Immature natural killer cell (primary cell): ENCODE measurements around the gene KIAA0513. TPM values are rescaled to one million over a fixed set of nuclear protein-coding genes. Genes with fewer than 3 reads are reported as not detected.

Source experiments
- DNase-seq, 3 donors: peaks; one replicate each; pipeline ENCODE4 v3.0.0; 2022; ENCODE audit warnings: mixed read lengths in 1 of 3
- H3K27ac Mint-ChIP-seq, 6 donors: one replicate each; pipeline ENCODE4 v1.8.0; 2020; ENCODE audit warnings: mixed read lengths in 6 of 6, mild to moderate bottlenecking in 5 of 6, inconsistent platforms in 4 of 6, moderate library complexity in 3 of 6
- H3K27me3 Mint-ChIP-seq, 3 donors: one replicate each; pipeline ENCODE4 v1.8.0; 2020 to 2021; ENCODE audit warnings: low read depth in 3 of 3, mild to moderate bottlenecking in 3 of 3, mixed read lengths in 3 of 3, moderate library complexity in 3 of 3, inconsistent platforms in 1 of 3
- H3K36me3 Mint-ChIP-seq, 3 donors: one replicate each; pipeline ENCODE4 v1.8.0; 2020; ENCODE audit warnings: mixed read lengths in 3 of 3, inconsistent platforms in 2 of 3, mild to moderate bottlenecking in 2 of 3
- H3K4me1 Mint-ChIP-seq, 2 donors: one replicate each; pipeline ENCODE4 v1.8.0; 2020; ENCODE audit warnings: inconsistent platforms in 2 of 2, mild to moderate bottlenecking in 2 of 2, mixed read lengths in 2 of 2, moderate library complexity in 1 of 2
- H3K4me3 Mint-ChIP-seq, 5 donors: one replicate each; pipeline ENCODE4 v1.8.0; 2020; ENCODE audit warnings: mild to moderate bottlenecking in 5 of 5, mixed read lengths in 5 of 5, inconsistent platforms in 3 of 5, moderate library complexity in 3 of 5
- H3K9me3 Mint-ChIP-seq, 6 donors: one replicate each; pipeline ENCODE4 v1.8.0; 2020; ENCODE audit warnings: mild to moderate bottlenecking in 6 of 6, mixed read lengths in 6 of 6, inconsistent platforms in 4 of 6, moderate library complexity in 3 of 6
- polyA plus RNA-seq, 3 donors: library from polyadenylated mRNA; unstranded; fragments of 300-500 nt; fragmentation: Illumina TruSeq; gene quantifications; one replicate each; pipeline ENCODE4 v1.2.3, GENCODE V29; 2021

The KIAA0513 gene
- polyA plus RNA-seq, 3 donors from 2014 or later = 0.11 to 8.7 (median 4.4) TPM

DNA sequence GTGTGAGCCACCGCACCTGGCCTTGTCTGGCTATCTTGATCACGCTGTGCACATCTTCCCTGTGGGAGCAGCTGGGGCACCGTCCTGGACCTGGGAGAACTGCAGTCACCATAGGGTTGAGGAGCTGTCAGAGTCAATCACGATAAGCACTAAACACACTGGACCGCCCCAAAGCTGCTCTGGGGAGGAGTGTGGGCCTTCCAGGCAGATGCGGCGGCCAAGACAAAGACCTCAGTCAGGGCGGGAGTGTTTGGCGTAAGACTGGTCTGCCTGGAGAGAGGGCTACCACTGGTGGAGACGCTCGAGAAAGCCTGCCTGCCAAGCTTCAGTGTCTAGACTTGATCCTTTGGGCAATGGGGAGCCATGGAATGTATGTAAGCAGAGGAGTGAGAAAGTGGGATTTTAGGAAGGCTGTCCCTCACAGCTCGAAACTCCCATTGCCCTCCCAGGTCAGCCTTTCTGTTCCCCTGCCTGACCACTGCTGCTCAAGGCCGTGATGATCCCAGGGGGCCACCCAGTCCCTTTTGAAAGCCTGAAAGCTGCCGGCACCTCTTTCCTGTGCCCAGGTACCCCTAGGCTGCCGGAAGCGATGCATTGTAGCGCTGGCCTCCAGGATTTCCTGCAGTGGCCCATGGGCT, 114.0 kb downstream of the KIAA0513 start:
- peaks cover 0 to 2% (median 0%) of the 10 kb centered on the region in 6 donors for H3K9me3 Mint-ChIP-seq
- H3K36me3 Mint-ChIP-seq = peaks cover 0 to 6% (median 0%) of the 10 kb centered on the region in 3 donors
- peaks cover 15 to 25% of the 10 kb centered on the region in 2 donors for H3K4me1 Mint-ChIP-seq
- H3K27me3 Mint-ChIP-seq = peaks cover 4 to 9% (median 8%) of the 10 kb centered on the region in 3 donors
- no peak overlapping the region for H3K4me3 Mint-ChIP-seq
- no peak overlapping the region for H3K27ac Mint-ChIP-seq
- DNase-seq = no peak

GRCh38 chr16:85142129-85142513, 114.5 kb downstream of the KIAA0513 start:
- Mint-ChIP-seq H3K4me3 (no peak overlapping the region), H3K36me3 (peaks cover 0 to 6% (median 0%) of the 10 kb centered on the region in 3 donors), H3K4me1 (peaks cover 14 to 22% of the 10 kb centered on the region in 2 donors), H3K9me3 (peaks cover 0 to 2% (median 0%) of the 10 kb centered on the region in 6 donors), H3K27me3 (peaks cover 4 to 9% (median 8%) of the 10 kb centered on the region in 3 donors), H3K27ac (no peak overlapping the region)
- no peak for DNase-seq

DNA sequence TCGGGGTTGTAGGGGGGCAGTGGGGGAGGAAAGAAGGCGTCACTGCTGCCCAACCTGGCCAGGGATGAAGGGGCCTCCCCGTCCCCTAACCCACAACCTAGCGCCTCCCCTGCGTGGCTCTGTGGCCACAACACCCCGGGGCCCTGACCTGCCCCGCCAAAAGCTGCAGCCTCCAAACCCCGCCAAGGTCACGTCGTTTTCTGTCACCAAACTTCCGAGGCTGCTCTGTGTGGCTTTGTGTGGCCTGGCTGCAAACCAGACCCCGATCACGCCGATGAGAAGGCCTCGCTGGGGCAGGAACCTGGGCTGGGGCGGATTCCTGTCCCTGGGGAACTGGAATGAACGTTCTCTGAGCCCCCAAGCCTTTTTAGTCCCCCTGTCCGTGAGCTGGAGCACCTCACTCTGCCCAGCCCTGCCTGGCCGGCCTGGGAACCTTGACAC, 115.2 kb downstream of the KIAA0513 start:
- H3K4me3 Mint-ChIP-seq = peak overlapping the region in 1 of 5 donors; percentile 50
- H3K4me1 Mint-ChIP-seq = peaks cover 12 to 20% of the 10 kb centered on the region in 2 donors
- DNase-seq = peak; percentile 31 to 40 (median 39)
- peaks cover 4 to 9% (median 8%) of the 10 kb centered on the region in 3 donors for H3K27me3 Mint-ChIP-seq
- peaks cover 0 to 6% (median 0%) of the 10 kb centered on the region in 3 donors for H3K36me3 Mint-ChIP-seq
- H3K27ac Mint-ChIP-seq = peak overlapping the region in 4 of 6 donors; percentile 27 to 61 (median 39)
- H3K9me3 Mint-ChIP-seq = peaks cover 0 to 2% (median 0%) of the 10 kb centered on the region in 6 donors

Other genes starting within 250 kb of the KIAA0513 start
- gene CRISPLD2, start 207.8 kb upstream of the KIAA0513 start, polyA plus RNA-seq = under 1 TPM; 0.05 to 0.24 (median 0.09) TPM
- gene ZDHHC7, start 16.3 kb upstream of the KIAA0513 start, polyA plus RNA-seq = 10 to 100 TPM; 28.2 to 46.6 (median 37.2) TPM
- under 1 TPM in 1 of 3 donors, not detected in 2; 0.71 TPM for gene CIBAR2, start 84.7 kb downstream of the KIAA0513 start, polyA plus RNA-seq